COLO668 (cell line): Measurements from ENCODE around the gene C21orf58.

Experiments
- DNase-seq: peaks from one replicate; lab custom pipeline; 2025; ENCODE audit not compliant: unreplicated experiment; lab: John Stamatoyannopoulos, UW

The C21orf58 gene

GRCh38 chr21:46354046-46354445, 30.4 kb upstream of the C21orf58 start:
- no peak for DNase-seq

GRCh38 chr21:46352913-46353312, 29.2 kb upstream of the C21orf58 start:
- no peak for DNase-seq

- no peak for DNase-seq
Measured at GRCh38 chr21:46352164-46352515, 28.5 kb upstream of the C21orf58 start.

- no peak for DNase-seq
Measured at GRCh38 chr21:46351476-46352163, 27.9 kb upstream of the C21orf58 start.

- no peak for DNase-seq
Measured at GRCh38 chr21:46350981-46351380, 27.3 kb upstream of the C21orf58 start.

GRCh38 chr21:46350571-46350970, 26.9 kb upstream of the C21orf58 start:
- no peak for DNase-seq

GRCh38 chr21:46349134-46349760, 25.6 kb upstream of the C21orf58 start:
- DNase-seq, result no peak

- no peak for DNase-seq
Measured at GRCh38 chr21:46347791-46348381, 24.2 kb upstream of the C21orf58 start.

- DNase-seq, result no peak
Measured at GRCh38 chr21:46347203-46347550, 23.5 kb upstream of the C21orf58 start.

GRCh38 chr21:46346296-46347202, 22.9 kb upstream of the C21orf58 start:
- DNase-seq, result no peak

GRCh38 chr21:46345861-46346260, 22.2 kb upstream of the C21orf58 start:
- DNase-seq, result no peak

- DNase-seq, result no peak
Measured at GRCh38 chr21:46344219-46344915, 20.7 kb upstream of the C21orf58 start.

- no peak for DNase-seq
Measured at GRCh38 chr21:46340998-46341397, 17.3 kb upstream of the C21orf58 start.

- DNase-seq, result no peak
Measured at GRCh38 chr21:46336603-46337002, 12.9 kb upstream of the C21orf58 start.

GRCh38 chr21:46334351-46335140, 10.9 kb upstream of the C21orf58 start:
- DNase-seq, result no peak

GRCh38 chr21:46329796-46330195, 6.1 kb upstream of the C21orf58 start:
- no peak for DNase-seq

GRCh38 chr21:46328151-46328550, 4.5 kb upstream of the C21orf58 start:
- no peak for DNase-seq

- no peak for DNase-seq
Measured at GRCh38 chr21:46327711-46328110, 4.0 kb upstream of the C21orf58 start.

- peak; percentile 64 for DNase-seq
Measured at GRCh38 chr21:46326110-46326703, 2.5 kb upstream of the C21orf58 start.
